Right lobe of liver (tissue), 6 donors: ENCODE measurements around the gene SLC9A3. TPM values are rescaled to one million over a fixed set of nuclear protein-coding genes. Genes with fewer than 3 reads are reported as not detected.

Source experiments
- ATAC-seq, 4 donors: fragments of 200-7000 bp; cut with Tn5 transposase; one replicate each; pipeline ENCODE4 v1.9.1; 2020; ENCODE audit warnings: mild to moderate bottlenecking in 4 of 4, moderate library complexity in 4 of 4
- DNase-seq, 3 donors: peaks; one replicate each; pipeline ENCODE4 v3.0.0-alpha.2; 2020
- H3K27ac ChIP-seq, 3 donors: fragments of 200-600 bp; one replicate each; pipeline ENCODE4 v1.8.0; 2022
- H3K27me3 ChIP-seq, 2 donors: fragments of 200-600 bp; one replicate each; pipeline ENCODE4 v1.8.0; 2022
- H3K36me3 ChIP-seq, 4 donors: fragments of 200-600 bp; sonication (generic) in 1 of 4; one replicate each; pipeline versions ENCODE4 v1.5.1 to v1.8.0; 2017 to 2022; ENCODE audit warnings: control low read depth in 1 of 4
- H3K4me1 ChIP-seq, 4 donors: fragments of 200-600 bp; sonication (generic) in 1 of 4; one replicate each; pipeline versions ENCODE4 v1.5.1 to v1.8.0; 2017 to 2022; ENCODE audit warnings: control low read depth in 1 of 4
- H3K4me3 ChIP-seq, 3 donors: fragments of 200-600 bp; one replicate each; pipeline ENCODE4 v1.8.0; 2022
- H3K9me3 ChIP-seq, 4 donors: fragments of 200-600 bp; sonication (generic) in 1 of 4; one replicate each; pipeline versions ENCODE4 v1.5.1 to v1.8.0; 2017 to 2022; ENCODE audit warnings: control low read depth in 1 of 4
- POLR2A ChIP-seq: fragments of 450-650 bp; IDR thresholded peaks from one replicate; pipeline ENCODE4 v1.6.1; 2017; ENCODE audit warnings: antibody characterized with exemption, mild to moderate bottlenecking
- WGBS: methylation state at CpG from one replicate; pipeline ENCODE4 v1.1.6; 2018; ENCODE audit warnings: low coverage, low lambda C conversion rate; ENCODE audit not compliant: insufficient coverage; ENCODE audit errors: missing lambda C conversion rate; 5-methylcytosine and 5-hydroxymethylcytosine counted together
- intact Hi-C, 2 donors: fragments of 100-400 bp; cut with DNase I; formaldehyde crosslinking; loops; one replicate each; pipeline versions ENCODE4 v1.11.2 to v1.14.1; 2022
- total RNA-seq, 6 experiments: library from RNA; depleted of rRNA in 2 of 6; stranded (reverse); fragments of >200 nt in 2 of 6; fragmentation: NEBNext Ultra II Directional in 3 of 6; extraction: Animal tissue kit (Norgen Biotek cat#: 25700) in 3 of 6; gene quantifications; one replicate each; pipeline versions ENCODE4 v1.1.0 to v1.2.4, GENCODE V29; 2016 to 2023
- TF ChIP-seq, protein P1 (sequence below), 4 donors: fragments of 200-600 bp in 3 of 4; fragments of 450-650 bp in 1 of 4; IDR thresholded peaks; one replicate each; pipeline versions ENCODE4 v1.5.1 to v1.8.0; 2016 to 2022; ENCODE audit warnings: antibody characterized with exemption in 4 of 4, mild to moderate bottlenecking in 2 of 4
- donor health status: DM: no; HTN: yes; CAD: no.
- donor health status: DM: no; HTN: no; CAD: no.
- donor health status: DM: no; HTN: no; CAD: no.
- donor health status: DM: no; HTN: yes; CAD: no.
- donor health status: DM: no; HTN: yes; CAD: no.

SLC9A3 gene
- total RNA-seq, 6 experiments from 2014 or later: 0.32 to 1.8 (median 0.46) TPM

DNA sequence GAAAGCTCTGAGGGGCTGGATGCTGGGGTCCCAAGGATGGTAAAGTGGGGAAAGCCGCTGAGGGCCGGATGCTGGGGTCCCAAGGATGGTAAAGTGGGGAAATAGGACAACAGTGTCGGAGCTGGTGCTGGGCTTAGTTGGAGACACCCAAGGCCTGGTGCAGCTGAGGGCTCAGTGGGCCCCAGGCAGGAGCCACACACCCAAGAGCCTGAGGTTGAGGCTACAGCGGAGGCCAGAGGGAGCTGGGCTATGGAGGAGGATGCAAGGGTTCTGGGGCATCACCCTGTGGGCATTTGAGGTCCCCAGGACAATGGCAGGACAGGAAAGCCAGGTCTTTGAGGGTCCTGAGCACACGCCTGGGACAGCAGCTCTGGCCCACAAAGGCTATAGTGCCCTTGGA is 19.1 kb upstream of the SLC9A3 start:
- Histone ChIP-seq H3K36me3 (no peaks in the 10 kb centered on the region), H3K27ac (no peak overlapping the region), H3K4me1 (no peaks in the 10 kb centered on the region), H3K27me3 (no peaks in the 10 kb centered on the region), H3K9me3 (no peaks in the 10 kb centered on the region), H3K4me3 (no peak overlapping the region)
- DNase-seq (peak in 1 of 3 donors; percentile 46), ATAC-seq (no peak)
- no peak for TF ChIP-seq POLR2A
- TF ChIP-seq, protein P1, sequence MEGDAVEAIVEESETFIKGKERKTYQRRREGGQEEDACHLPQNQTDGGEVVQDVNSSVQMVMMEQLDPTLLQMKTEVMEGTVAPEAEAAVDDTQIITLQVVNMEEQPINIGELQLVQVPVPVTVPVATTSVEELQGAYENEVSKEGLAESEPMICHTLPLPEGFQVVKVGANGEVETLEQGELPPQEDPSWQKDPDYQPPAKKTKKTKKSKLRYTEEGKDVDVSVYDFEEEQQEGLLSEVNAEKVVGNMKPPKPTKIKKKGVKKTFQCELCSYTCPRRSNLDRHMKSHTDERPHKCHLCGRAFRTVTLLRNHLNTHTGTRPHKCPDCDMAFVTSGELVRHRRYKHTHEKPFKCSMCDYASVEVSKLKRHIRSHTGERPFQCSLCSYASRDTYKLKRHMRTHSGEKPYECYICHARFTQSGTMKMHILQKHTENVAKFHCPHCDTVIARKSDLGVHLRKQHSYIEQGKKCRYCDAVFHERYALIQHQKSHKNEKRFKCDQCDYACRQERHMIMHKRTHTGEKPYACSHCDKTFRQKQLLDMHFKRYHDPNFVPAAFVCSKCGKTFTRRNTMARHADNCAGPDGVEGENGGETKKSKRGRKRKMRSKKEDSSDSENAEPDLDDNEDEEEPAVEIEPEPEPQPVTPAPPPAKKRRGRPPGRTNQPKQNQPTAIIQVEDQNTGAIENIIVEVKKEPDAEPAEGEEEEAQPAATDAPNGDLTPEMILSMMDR (IDR thresholded peaks at IDR 0.05): no peak
- intact Hi-C loops: no loop called here
- 67% methylated on average over 1 of the region's 5 CpGs for WGBS

DNA sequence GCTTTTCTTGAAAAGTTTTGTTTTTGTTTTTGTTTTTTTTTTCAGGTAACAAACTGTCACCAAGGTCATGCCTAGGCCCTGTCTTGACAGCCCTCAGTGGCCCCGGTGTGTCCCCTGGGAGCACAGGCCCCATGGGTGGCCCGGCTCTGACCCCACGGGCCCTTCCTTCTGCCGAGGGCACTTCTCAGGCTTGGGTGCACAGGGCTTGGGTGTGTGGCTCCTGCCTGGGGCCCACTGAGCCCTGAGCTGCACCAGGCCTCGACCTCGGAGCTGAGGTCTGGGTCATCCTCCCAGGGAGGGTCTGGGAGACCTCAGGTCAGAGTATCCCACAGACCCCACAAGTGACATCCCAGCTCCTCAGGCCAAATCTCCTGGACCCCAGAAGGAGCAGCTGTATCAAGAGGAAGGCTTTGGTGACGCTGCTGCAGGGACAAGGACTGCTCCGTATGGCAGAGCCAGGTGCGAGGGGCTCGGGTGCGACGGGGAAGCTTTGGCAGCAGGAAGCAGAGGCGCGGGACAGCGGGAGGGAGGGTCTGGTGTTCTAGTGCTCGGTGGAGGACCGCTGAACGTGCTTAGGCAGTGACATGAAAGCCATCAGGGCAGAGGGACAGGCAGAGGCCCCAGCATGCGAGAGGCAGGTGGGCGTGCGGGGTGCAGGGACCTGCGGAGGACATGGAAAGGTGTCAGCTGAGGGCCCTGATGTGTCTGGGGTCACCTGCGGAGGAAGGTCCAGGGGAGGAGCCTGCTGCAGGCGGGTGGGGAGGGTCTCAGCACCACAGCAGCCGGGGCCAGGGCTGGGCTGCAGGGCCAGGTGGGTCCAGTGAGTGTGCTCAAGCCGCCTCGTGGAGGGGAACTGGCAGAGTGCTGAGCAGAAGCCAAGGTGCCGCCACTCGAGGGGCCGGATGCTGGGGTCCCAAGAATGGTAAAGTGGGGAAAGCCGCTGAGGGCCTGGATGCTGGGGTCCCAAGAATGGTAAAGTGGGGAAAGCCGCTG is 18.4 kb upstream of the SLC9A3 start:
- TF ChIP-seq, protein P1 (IDR thresholded peaks at IDR 0.05): no peak
- TF ChIP-seq POLR2A: no peak
- intact Hi-C loops: no loop called here
- H3K4me3 ChIP-seq: no peak overlapping the region
- H3K4me1 ChIP-seq: no peaks in the 10 kb centered on the region
- no peak for ATAC-seq
- peak in 2 of 3 donors; percentile 15 to 52 for DNase-seq
- no peaks in the 10 kb centered on the region for H3K36me3 ChIP-seq
- no peak overlapping the region for H3K27ac ChIP-seq
- 68% methylated on average over 16 of the region's 32 CpGs for WGBS
- H3K27me3 ChIP-seq: no peaks in the 10 kb centered on the region
- no peaks in the 10 kb centered on the region for H3K9me3 ChIP-seq

DNA sequence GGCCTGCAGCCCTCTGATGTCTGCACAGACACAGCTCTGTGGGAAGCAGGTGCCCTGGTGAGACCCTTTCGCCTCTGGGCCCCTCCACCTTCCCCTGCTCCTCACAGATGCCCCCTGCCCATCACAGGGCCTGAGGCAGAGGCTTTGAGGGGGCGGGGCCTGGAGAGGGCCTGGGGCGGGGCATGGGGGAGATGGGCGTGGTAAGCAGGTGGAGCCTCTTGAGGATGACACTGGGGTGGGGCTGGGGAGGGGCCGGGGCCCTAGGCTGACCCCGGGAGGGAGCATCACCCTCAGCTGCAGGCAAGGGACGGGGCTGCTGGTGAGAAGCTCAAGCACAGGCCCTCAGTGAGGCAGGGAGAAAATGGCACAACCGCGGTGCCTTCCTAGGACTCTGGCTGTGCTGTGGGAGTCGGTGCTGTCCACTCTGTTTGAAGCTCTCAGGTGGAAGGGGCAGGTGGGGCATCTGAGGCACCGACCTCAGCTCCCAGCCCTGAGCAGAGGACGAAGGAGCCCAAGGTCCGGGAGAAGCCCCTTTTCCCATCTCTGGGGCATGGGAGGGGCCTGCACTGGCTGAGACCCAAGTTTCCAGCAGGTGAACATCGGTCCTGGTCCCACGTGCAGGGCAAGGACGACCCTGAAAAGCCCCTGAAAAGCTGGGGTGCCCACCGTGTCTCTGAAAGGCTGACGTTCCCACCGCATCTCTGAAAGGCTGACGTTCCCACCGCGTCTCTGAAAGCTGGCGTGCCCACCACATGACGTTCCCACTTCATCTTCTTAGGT is 17.5 kb upstream of the SLC9A3 start:
- Histone ChIP-seq H3K9me3 (no peaks in the 10 kb centered on the region), H3K27ac (no peak overlapping the region), H3K36me3 (no peaks in the 10 kb centered on the region), H3K4me1 (no peaks in the 10 kb centered on the region), H3K4me3 (no peak overlapping the region), H3K27me3 (no peaks in the 10 kb centered on the region)
- ATAC-seq (no peak), DNase-seq (peak in 2 of 3 donors; percentile 14 to 40)
- 55% methylated on average over 12 of the region's 24 CpGs for WGBS
- intact Hi-C loops: no loop called here
- TF ChIP-seq, protein P1 (IDR thresholded peaks at IDR 0.05): no peak
- no peak for TF ChIP-seq POLR2A

DNA sequence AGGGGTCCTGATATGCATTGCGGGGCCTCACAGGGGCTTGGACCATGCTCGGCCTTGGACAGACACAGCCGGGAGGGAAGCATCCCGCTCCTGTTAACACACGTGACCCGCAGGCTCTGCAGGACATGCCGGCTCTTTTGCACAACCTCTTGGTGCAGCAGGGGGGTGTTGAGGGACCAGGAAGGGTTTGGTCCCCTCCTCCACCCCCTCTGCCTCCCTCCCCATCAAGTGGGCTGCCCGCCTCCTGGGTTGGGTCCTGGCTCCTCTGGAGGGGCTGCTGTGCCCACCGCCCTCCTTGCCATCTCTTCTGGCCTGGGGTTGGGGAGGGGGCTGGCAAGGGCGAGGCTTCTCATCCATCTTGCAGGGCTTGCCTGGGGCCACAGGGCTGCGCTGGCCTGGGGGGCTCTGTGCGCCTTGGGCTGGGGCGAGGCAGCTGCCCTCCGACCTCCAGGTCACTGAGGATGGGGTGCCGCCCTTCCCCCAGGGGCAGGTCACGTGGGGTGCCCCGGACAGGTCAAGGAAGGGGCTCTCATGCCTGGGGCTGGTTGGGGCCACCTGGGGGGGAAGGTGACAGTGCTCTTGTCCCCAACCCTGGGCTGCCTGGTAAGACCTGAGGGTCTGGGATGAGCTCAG is 16.8 kb upstream of the SLC9A3 start:
- Histone ChIP-seq H3K27ac (no peak overlapping the region), H3K4me3 (no peak overlapping the region), H3K27me3 (no peaks in the 10 kb centered on the region), H3K36me3 (no peaks in the 10 kb centered on the region), H3K4me1 (no peaks in the 10 kb centered on the region), H3K9me3 (no peaks in the 10 kb centered on the region)
- 53% methylated on average over 3 of the region's 17 CpGs for WGBS
- TF ChIP-seq POLR2A: no peak
- TF ChIP-seq, protein P1 (IDR thresholded peaks at IDR 0.05): no peak
- intact Hi-C loops: no loop called here
- ATAC-seq: no peak
- peak in 2 of 3 donors; percentile 10 to 51 for DNase-seq
